Medulla oblongata (tissue), 1 donor: ENCODE data around the gene POLR1A.

ENCODE experiments used
- DNase-seq: peaks from one replicate; pipeline ENCODE4 v3.0.0-alpha.2; 2015; ENCODE audit errors: extremely low spot score

The POLR1A gene

DNA sequence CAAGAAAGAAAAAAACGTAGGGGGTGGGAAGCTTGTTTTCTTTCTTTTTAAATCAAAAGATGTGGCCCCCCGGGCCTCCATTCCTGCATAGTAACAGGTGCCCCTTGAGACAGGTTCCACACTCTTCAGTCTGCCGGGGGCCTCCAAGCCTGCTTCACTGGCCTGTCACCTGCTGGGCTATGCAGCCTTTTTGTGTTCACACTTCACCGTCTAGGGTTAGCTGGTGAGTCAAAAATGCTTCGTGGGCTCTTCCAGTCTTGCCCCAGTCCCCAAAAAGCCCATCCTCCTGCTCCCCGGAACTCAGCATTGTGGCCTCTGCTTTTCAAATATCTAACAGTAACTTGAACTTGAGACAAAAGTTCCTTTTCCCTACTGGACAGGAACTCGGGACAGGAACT lies 67.9 kb downstream of the POLR1A start:
- no peak for DNase-seq

DNA sequence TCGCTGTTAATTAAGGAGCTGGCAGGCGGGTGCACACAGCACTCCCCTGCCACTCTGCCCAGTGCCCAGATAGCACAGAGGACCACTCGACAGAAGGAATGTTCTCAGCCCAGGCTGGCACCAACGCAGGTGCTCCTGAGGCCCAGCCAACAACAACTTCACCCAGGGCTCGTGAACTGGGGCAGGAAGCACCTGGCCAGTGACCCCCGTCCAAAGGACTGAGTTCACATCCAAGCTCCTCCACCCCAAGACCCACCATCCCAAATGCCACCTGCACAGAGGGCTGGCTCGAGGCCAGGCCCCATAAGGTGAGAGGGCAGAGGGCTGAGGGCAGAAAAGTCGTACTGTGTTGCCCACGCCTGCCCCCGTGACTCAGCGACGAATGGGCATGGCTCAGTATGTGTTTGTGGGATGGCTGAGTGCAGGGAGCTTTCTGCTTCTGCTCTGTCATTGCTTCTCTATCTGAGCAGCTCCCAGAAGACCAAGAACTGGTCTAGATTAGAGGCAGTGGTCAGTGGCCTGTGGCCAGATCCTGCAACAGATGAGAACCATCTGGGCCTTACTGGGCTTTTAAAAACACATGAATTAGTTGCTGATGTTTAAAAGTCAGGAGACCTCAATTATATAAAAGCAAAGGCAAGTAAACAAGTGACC lies 68.4 kb downstream of the POLR1A start:
- no peak for DNase-seq

- DNase-seq = no peak
Measured at GRCh38 chr2:86036669-86037138, 69.0 kb downstream of the POLR1A start.

DNA sequence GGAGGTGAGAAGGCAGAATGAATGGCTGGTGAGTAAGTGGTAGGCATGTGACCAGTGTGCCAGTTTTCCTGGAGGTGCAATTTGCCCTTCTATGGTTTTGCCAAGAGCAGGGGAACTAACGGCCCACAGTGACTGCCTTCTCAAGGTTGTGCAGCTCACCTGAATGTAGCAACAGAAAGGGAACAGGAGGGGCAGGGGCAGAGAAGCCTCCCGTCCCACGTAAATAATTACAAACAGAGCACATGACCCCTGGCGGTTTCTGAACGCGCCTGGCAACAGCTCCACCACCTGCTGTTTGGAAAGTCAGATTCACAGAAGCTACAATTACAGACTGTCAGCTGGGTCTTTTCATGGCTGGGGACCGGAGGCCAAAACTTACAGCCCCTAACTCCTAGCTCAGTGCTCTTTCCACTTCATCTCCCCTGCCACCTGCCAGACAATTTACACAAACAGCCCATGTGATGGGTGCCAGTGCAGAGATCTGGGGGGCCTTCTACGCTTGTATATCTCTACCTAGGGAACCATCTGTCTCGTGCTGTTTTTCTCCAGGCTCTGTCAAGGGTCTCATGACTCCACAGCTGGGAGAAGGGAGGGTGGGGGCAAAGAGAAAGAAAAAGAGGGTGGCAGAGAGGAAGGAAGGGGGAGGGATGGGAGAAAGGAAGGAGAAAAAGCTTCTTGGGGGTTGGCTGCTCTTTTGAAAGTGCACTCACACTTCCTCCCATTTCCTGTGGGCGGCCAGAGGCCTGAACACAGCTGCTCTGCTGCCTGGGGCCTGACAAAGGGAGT lies 69.6 kb downstream of the POLR1A start:
- peak; percentile 88 for DNase-seq

- DNase-seq = no peak
Measured at GRCh38 chr2:86035376-86035882, 70.3 kb downstream of the POLR1A start.

DNA sequence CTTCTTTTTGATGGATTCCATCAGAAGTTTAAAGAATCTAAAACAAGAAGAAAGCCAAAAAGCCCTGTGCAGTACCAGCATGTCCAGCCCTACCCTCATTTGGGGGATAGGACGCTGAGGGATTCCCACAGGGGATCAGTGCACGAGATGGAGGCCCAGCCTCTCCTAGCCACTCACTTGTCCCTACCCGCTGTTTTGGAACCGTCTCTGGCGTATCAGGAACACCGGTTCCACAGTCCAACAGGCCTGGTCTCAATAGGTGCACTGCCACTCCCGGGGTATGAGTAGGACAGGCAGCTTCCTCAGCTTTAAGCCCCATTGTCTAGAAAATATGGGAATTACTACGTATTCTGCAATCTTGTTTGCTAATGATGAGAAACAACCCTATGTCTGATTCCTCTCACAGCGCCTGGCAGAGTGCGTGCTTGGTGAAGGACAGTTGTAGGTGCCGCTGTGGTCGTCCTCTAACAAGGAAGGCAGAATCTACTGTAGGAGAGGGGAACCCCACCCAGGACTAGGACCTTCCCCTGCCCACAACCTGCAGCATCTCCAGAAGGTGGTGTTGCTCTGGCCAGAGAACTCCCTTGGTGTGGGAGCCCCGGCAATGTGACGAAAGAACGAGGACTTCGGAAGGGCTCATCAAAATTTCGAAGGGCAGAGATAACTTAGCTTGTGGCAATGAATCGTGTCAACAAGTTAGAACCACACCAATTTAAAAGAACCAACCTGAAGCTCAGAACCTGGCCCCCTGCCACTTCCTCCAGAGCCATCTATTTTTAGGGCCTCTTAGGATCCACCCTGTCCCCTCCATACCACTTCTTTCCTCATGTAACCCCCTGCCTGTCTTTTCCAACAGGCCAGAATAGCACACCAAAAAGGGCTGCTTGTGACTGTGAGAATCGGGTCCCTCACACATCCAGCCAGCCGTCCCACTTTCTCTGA lies 71.7 kb downstream of the POLR1A start:
- no peak for DNase-seq

GRCh38 chr2:86032861-86033595 lies 72.7 kb downstream of the POLR1A start:
- DNase-seq = no peak

GRCh38 chr2:86031606-86032005 lies 74.1 kb downstream of the POLR1A start:
- DNase-seq = no peak

DNA sequence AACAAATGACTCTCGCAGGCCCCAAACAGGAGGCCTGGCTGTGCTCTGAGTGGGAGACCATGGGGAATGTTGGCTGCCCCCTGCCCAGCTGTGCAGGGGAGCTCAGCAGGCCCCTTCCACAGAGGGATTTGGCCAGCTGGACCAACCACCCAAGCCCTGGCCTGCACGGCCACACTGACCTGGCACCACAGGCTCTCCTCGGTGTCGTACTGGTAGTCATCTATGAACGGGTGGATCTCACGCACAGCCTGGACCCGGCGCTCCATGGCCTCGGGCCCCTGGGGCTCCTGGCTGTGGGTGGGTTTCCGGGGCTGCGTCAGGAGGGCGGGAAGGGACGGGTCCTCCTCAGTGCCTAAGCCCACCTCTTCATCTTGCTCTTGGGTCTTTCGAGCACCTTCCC lies 74.5 kb downstream of the POLR1A start:
- DNase-seq = no peak

DNA sequence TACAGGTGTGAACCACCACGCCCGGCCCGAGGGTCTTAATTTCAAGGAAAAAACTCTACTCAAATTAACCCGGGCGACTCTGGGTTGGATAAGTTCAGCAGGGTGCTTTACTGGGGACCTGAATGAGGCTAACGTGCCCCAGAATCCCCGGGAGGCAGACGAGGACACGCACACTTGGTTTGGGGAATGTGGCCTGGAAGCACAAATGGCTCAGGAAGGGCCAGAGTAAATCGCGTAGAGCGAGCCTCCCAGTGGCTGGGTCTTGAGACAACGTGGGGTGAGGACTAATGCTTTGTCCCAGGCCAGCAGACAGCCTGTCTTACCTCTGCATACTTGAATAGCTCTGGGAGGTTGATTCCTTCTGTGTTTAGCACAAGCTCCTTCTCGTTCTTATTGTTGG lies 75.8 kb downstream of the POLR1A start:
- no peak for DNase-seq

DNA sequence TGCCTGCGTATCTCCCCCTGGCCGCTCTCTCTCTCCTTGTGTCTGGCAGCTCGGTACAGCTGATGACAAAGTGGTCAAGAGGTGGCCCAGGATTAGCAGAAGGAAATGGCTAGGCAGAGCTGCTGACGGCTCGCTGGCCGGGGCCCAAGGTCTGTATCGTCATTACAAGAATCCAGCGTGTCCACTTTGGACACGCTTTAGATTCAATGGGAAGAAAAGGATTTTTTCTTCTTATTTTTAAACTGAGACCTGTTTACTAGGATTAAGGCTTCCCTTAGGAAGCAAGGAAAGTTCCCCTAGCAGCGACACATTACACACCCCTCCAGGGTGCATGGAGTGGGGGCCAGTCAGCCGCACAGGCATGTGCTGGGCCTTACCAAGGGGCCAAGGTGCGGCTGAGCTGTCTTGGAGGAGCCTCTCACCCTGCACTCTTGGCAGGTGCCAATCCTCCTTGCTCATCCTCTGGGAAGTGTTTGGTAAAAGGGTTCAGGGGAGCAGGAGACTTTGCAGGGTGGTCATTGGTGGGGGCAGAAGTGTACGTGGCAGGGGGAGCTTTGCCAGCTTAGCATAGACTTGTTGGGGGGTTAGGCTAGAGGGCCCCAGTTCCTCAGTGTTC lies 76.8 kb downstream of the POLR1A start:
- no peak for DNase-seq

DNA sequence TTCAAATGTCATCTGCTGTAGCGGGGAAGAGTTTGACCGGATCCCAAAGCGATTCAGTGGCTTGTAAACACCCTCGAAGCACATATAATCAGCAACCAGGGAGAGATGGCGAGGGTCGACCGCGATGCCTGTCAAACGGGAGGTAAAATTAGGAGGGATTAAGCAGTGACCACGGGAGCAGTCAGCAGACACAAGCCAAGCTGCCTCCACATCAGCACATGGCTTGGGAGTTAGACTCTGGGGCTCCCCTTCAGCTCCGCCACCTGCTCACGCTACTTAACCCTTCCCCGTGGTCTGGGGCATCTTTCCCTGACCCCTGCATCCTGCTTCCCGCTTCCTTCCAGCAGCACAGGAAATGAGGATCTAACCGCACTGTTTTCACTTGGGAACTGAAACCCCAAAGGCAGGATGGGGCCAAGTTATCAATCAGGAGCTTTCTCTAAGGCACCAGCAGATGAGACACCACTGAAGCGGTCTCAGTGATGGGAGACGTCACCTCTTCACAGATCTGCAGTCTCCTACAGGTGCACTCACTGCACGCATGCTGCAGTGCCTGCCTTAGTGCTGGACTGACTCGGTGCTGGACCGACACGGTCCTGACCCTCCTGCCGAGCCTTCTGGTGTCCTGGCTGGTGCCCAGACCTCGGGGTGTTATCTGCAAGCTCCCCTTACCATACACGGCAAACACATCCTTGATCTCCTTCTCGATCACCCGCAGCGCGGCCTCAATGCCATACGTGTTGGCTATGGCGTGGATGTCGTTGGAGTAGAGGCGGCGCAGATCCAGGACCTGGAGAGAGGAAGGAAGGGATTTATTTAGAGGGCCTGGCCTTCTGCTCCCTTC lies 77.5 kb downstream of the POLR1A start:
- DNase-seq = no peak

- DNase-seq = no peak
Measured at GRCh38 chr2:86027196-86027921, 78.3 kb downstream of the POLR1A start.

- no peak for DNase-seq
Measured at GRCh38 chr2:86026744-86027065, 79.0 kb downstream of the POLR1A start.

DNA sequence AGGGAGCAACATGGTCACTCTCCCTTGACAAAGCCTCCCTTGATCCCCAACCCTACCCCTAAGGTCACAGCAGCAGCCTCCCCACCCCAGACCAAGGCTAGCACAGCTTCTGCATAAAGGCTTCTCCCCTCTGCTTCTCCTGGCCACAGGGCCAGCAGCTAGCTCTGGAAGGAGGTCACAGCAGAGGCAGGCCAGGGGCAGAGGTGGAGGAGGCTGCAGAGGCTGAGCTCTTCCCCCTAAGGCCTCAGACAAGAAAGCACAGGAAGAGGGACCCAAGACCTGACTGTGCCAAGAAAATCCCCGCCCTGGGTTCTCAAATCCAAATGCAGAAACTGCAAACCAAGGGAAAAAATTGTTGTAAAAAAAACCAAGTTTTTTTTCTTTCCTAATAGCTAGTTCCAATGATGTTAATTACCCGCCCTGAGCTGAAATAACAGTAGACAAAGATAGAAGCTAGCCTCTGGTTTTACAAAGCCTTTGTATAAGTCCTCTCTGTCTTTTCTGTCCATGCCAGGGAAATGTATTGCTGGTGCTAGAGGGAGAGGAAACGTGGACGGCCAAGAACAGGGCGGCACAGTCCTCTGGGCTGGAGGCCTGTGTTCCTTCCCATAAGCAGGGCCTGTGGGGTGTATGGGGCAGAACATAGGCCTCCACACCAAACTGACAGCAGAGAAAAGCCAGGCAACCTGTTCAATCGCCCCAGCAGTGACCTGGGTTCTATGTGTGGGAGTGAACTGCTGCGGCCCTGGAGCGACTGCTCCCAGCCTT lies 79.5 kb downstream of the POLR1A start:
- DNase-seq = peak; percentile 66

- no peak for DNase-seq
Measured at GRCh38 chr2:86025229-86025820, 80.4 kb downstream of the POLR1A start.

DNA sequence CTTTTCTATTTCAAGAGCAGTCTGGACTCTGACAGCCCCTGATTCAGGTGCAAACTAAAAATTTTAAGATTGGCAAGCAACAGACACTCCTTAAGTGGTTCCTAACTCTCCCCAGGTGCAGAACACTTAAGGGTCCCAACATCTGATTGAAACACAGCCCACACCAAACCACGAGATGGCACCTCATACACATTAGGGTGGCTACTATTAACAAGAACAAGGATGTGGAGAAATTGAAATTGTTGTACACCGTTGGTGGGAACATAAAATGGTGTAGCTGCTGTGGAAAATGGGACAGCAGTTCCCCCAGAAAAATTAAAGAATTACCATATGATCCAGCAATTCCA lies 82.3 kb downstream of the POLR1A start:
- no peak for DNase-seq

DNA sequence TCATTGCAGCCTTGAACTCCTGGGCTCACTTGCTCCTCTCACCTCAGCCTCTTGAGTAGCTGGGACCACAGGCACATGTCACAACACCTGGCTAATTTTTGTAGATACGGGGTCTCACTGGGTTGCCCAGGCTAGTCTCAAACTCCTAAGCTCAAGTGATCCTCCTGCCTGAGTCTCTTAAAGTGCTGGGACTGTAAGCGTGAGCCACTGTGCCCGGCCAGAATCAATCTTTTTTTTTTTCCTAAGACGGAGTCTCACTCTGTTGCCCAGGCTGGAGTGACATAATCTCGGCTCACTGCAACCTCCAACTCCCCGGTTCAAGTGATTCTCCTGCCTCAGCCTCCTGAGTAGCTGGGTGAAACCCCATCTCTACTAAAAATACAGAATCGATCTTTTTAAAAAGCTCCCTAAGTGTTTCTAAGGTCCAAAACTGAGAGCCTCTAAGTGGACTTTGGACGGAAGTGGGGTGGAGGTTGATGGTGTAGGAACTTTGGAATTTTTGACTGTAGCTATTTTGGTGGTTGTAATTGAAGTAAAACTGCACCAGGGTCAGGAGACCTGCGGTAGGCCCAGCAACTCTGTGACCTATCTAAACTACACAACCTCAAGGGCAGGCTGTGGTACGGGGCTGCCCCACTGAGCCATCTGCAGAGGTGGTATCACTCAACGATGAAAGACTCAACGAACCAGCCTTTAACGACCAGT lies 82.9 kb downstream of the POLR1A start:
- no peak for DNase-seq
